Calu3 (cell line): ENCODE data around the gene SHROOM4. TPM values are rescaled to one million over a fixed set of nuclear protein-coding genes. Genes with fewer than 3 reads are reported as not detected.

Experiments
- Bru-seq: library from RNA; stranded (reverse); fragments of 400-500 nt; gene quantifications from one replicate; lab custom pipeline; 2021; lab: Mats Ljungman, UMichigan
- BruChase-seq, 2 experiments: library from RNA; stranded (reverse); fragments of 400-500 nt; gene quantifications; one replicate each; lab custom pipeline; 2021; lab: Mats Ljungman, UMichigan
- BruUV-seq: library from RNA; stranded (reverse); fragments of 400-500 nt; replicated peaks from 2 replicates; lab custom pipeline; 2021; lab: Mats Ljungman, UMichigan
- CTCF ChIA-PET: fragments of 300-600 bp; sonication (Branson Sonifier 250); formaldehyde crosslinking; loops from one replicate; lab custom pipeline; 2022; ENCODE audit warnings: antibody characterized with exemption; lab: Charles Lee
- DNase-seq: peaks from one replicate; pipeline ENCODE4 v3.0.0; 2022
- H3K27ac Mint-ChIP-seq: one replicate; pipeline ENCODE4 v1.8.0; 2022; ENCODE audit warnings: mixed read lengths; ENCODE audit not compliant: unreplicated experiment
- H3K27me3 Mint-ChIP-seq: one replicate; pipeline ENCODE4 v1.8.0; 2022; ENCODE audit warnings: mixed read lengths; ENCODE audit not compliant: unreplicated experiment
- H3K36me3 Mint-ChIP-seq: one replicate; pipeline ENCODE4 v1.8.0; 2022; ENCODE audit warnings: mild to moderate bottlenecking, moderate library complexity, mixed read lengths; ENCODE audit not compliant: insufficient read depth, unreplicated experiment
- H3K4me1 Mint-ChIP-seq: one replicate; pipeline ENCODE4 v1.8.0; 2022; ENCODE audit warnings: mild to moderate bottlenecking, low read depth, mixed read lengths; ENCODE audit not compliant: unreplicated experiment
- H3K4me3 Mint-ChIP-seq: one replicate; pipeline ENCODE4 v1.8.0; 2022; ENCODE audit warnings: mild to moderate bottlenecking, low read depth, moderate library complexity, mixed read lengths; ENCODE audit not compliant: unreplicated experiment
- H3K9me3 Mint-ChIP-seq: one replicate; pipeline ENCODE4 v1.8.0; 2022; ENCODE audit warnings: low read depth, mixed read lengths; ENCODE audit not compliant: unreplicated experiment
- intact Hi-C: fragments of 100-400 bp; cut with micrococcal nuclease; formaldehyde crosslinking; loops from one replicate; pipeline ENCODE4 v1.10.0; 2022; ENCODE audit not compliant: unreplicated experiment
- long read RNA-seq: library from polyadenylated mRNA; stranded (forward); transcript quantifications from one replicate; pipeline ENCODE4 v2.0.0, GENCODE V29; 2022
- total RNA-seq: library from RNA; stranded (reverse); gene quantifications from 2 replicates; pipeline ENCODE4 v1.2.3, GENCODE V29; 2022
- TF ChIP-seq, protein P1 (sequence below): fragments of 200-600 bp; IDR thresholded peaks from one replicate; pipeline ENCODE4 v1.8.0; 2022; ENCODE audit warnings: antibody characterized with exemption; ENCODE audit not compliant: unreplicated experiment

Gene SHROOM4
- total RNA-seq (2.7 and 3.2 TPM in 2 replicates), Bru-seq, nascent RNA (percentile 48 among the genes with signal in this experiment), BruChase-seq, experiment 1, labeled RNA remaining after a 6-hour chase (percentile 40 among the genes with signal in this experiment), BruChase-seq, experiment 2, labeled RNA remaining after a 2-hour chase (percentile 42 among the genes with signal in this experiment)
- long read RNA-seq, partial matches to known transcripts = 0 of 1 reads
- long read RNA-seq, other reads (novel, unspliced or antisense) = 1 of 1 reads

DNA sequence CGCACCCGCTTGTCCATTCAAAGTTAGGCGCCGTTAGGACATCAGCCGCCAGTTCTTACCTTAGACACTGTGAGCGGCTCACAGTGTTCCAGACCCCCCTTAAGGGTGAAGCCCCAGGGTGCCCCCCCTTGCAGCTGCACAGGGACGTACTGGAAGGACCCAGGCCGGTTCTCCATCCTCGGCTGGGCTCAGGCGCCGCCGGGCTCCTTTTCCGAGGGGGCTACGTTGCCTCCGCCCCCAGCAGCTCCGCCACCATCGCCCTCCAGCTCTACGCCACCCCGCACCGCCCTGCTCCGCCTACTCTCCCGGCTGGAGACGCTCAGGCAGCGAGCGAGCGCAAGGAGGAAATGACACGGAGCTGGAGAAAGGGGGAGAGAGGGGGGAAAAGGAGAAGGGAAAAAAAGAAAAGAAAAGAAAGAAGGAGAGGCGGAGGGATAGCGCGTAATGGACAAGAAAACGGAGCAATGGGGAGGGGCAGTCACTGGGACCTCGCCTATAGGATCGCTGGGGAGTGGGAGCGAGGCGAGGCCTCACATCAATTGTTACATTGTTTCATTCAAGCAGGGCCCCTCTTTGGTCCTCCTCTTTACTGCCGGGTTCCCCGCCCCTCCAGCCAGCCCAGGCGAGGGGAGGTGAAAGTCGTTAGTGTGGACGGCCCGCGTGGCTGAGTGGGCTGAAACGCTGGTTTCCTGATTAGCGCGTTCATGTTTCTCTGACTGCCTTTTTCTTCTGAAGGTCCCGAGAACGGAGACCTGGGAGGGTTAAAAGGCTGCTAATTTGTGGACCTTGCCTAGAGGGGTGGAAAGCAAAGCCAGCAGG lies at the start of gene SHROOM4:
Gene SHROOM4, minus strand, starts transcription at position 352 of the 819 bp plus-strand sequence. Its CDS starts 176 bp downstream, at position 176.
- no peaks in the 10 kb centered on the region for H3K27me3 Mint-ChIP-seq
- DNase-seq = peak; percentile 51
- intact Hi-C loops = loop anchor here (2.0 kb wide), 1 partner anchor 89 kb away; no protein-coding TSS in a partner anchor
- no TSS peak for BruUV-seq
- peak within 1 kb of the TSS; percentile 62 for H3K27ac Mint-ChIP-seq
- CTCF ChIA-PET = interaction anchor here (0.7 to 1.2 kb wide), 2 partner anchors 11 to 67 kb away, joined by 3 to 9 read pairs; no protein-coding TSS in a partner anchor
- peaks cover 22% of the 10 kb centered on the region for H3K36me3 Mint-ChIP-seq
- TF ChIP-seq, protein P1, sequence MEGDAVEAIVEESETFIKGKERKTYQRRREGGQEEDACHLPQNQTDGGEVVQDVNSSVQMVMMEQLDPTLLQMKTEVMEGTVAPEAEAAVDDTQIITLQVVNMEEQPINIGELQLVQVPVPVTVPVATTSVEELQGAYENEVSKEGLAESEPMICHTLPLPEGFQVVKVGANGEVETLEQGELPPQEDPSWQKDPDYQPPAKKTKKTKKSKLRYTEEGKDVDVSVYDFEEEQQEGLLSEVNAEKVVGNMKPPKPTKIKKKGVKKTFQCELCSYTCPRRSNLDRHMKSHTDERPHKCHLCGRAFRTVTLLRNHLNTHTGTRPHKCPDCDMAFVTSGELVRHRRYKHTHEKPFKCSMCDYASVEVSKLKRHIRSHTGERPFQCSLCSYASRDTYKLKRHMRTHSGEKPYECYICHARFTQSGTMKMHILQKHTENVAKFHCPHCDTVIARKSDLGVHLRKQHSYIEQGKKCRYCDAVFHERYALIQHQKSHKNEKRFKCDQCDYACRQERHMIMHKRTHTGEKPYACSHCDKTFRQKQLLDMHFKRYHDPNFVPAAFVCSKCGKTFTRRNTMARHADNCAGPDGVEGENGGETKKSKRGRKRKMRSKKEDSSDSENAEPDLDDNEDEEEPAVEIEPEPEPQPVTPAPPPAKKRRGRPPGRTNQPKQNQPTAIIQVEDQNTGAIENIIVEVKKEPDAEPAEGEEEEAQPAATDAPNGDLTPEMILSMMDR = no peak
- H3K9me3 Mint-ChIP-seq = no peaks in the 10 kb centered on the region
- H3K4me1 Mint-ChIP-seq = peaks cover 25% of the 10 kb centered on the region
- peak within 1 kb of the TSS; percentile 76 for H3K4me3 Mint-ChIP-seq

DNA sequence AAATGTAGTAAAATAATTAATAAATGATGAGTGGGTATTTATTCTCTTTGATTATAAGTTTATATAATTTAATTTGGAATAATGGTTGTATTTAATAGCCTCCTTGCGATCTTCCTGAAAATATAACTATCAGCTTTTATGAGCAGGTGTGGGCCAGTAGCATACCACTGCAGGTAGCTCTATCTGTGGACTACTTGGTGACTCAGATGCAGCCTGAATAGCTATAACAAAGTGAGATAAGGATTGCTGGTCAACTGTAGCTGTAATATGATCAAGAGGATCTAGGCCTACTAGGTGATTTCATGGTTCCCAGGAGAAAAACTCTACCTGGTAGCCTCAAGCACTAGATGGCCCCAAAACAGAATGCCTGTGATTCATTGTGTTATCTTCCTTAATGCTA lies 49.5 kb upstream of the SHROOM4 start:
- intact Hi-C loops = no loop called here
- Mint-ChIP-seq H3K4me3 (no peak overlapping the region), H3K36me3 (no peaks in the 10 kb centered on the region), H3K9me3 (peaks cover under 1% of the 10 kb centered on the region), H3K27me3 (no peaks in the 10 kb centered on the region), H3K4me1 (no peaks in the 10 kb centered on the region), H3K27ac (no peak overlapping the region)
- CTCF ChIA-PET = no interaction called here
- TF ChIP-seq, protein P1 = no peak
- no peak for DNase-seq
- BruUV-seq = no TSS peak

DNA sequence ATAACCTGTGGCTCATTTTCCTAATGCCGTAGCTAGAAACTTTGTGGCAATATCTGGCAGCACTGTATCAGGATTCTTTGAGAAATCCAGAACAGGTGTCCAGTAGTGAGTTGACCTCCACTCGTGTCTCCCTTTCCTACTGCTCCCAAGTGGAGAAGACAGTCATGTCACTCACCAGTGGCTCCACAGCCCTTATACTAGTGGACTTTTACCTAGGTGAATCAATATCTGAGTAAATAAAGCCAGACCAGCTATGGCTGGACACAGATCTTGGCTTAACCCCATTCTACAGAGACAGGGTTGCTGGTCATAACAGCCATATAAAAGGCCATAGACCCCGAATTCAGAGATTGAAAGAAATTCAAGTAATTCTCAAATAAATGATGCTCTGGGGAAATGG lies 46.5 kb upstream of the SHROOM4 start:
- DNase-seq = no peak
- H3K4me1 Mint-ChIP-seq = no peaks in the 10 kb centered on the region
- TF ChIP-seq, protein P1 = no peak
- peaks cover 3% of the 10 kb centered on the region for H3K9me3 Mint-ChIP-seq
- H3K36me3 Mint-ChIP-seq = no peaks in the 10 kb centered on the region
- no peaks in the 10 kb centered on the region for H3K27me3 Mint-ChIP-seq
- H3K27ac Mint-ChIP-seq = no peak overlapping the region
- H3K4me3 Mint-ChIP-seq = no peak overlapping the region
- intact Hi-C loops = no loop called here
- BruUV-seq = no TSS peak
- CTCF ChIA-PET = no interaction called here

GRCh38 chrX:50858548-50858947 lies 44.6 kb upstream of the SHROOM4 start:
- intact Hi-C loops = no loop called here
- no TSS peak for BruUV-seq
- TF ChIP-seq, protein P1 = no peak
- no peak overlapping the region for H3K4me3 Mint-ChIP-seq
- CTCF ChIA-PET = no interaction called here
- no peak for DNase-seq
- peaks cover under 1% of the 10 kb centered on the region for H3K4me1 Mint-ChIP-seq
- H3K9me3 Mint-ChIP-seq = peaks cover 3% of the 10 kb centered on the region
- no peaks in the 10 kb centered on the region for H3K27me3 Mint-ChIP-seq
- H3K36me3 Mint-ChIP-seq = no peaks in the 10 kb centered on the region
- H3K27ac Mint-ChIP-seq = no peak overlapping the region
